GM21723 (cell line): ENCODE measurements around the gene KIF6.

Source experiments
- ATAC-seq: cut with Tn5 transposase; IDR thresholded peaks from one replicate; pipeline ENCODE4 v1.9.1; 2021; ENCODE audit warnings: mild to moderate bottlenecking, moderate library complexity; ENCODE audit not compliant: unreplicated experiment

KIF6 gene

GRCh38 chr6:39466631-39467030, 258.6 kb downstream of the KIF6 start:
- ATAC-seq = no peak

DNA sequence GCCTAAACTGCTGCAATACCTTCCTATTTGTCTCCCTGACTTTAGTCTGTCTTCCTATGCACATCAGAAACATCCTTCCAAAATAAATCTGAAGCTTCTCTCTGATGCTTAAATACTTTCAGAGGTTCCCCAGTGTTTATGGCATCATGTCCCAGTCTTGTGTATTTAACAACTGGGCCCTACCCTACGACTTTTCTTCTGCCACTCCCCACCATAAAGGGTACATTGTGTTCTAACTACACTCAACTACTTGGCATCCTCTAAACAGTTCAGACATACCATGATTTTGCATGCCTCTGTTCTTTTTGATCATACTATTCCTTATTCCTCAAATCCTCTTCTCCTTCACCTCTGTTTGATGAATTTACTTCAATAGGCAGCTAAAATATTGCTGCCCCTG, 259.7 kb downstream of the KIF6 start:
- no peak for ATAC-seq

- ATAC-seq = no peak
Observed at GRCh38 chr6:39464067-39464466, 261.1 kb downstream of the KIF6 start.

GRCh38 chr6:39453956-39454524, 271.2 kb downstream of the KIF6 start:
- ATAC-seq = no peak

DNA sequence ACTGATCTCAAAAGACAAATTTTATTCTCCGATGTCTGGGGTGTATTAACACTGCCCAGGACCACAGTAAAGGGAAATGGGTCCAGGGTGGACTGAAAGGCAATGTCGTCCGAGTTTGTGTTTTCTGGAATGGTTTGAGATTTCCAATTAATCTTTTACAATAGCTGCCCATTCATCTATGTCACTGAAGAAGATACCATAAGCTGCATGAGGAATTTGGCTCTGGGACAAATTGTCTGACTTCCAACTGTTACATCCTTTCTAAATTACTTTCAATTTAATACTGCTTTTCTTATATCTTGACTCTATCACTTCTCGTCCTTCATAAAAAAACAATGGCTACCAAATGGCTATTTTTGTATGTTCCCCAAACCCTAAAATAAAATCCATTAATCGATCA, 272.0 kb downstream of the KIF6 start:
- no peak for ATAC-seq

- ATAC-seq = no peak
Observed at GRCh38 chr6:39452306-39453145, 272.7 kb downstream of the KIF6 start.

DNA sequence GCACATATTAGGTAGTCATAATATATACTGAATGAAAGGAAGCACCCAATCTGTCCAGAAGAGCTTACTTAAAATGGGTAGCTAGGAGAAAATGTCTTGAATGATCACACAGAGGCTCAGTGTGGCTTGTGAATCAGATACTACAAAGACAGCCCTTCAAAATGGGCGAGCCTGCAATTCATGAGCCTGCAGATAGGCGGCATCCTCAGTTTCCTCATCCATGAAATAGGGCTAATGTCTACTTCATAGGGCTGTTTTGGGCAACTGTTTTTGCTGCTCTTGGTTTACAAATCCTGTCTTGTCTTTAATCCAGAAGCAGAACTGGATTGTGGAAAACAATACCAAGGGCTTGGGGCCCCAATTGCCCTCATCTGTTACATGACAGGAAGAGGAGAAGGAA, 273.4 kb downstream of the KIF6 start:
- no peak for ATAC-seq

- ATAC-seq = no peak
Observed at GRCh38 chr6:39449022-39449421, 276.2 kb downstream of the KIF6 start.

GRCh38 chr6:39446909-39447308, 278.3 kb downstream of the KIF6 start:
- ATAC-seq = no peak

- ATAC-seq = no peak
Observed at GRCh38 chr6:39445667-39446066, 279.5 kb downstream of the KIF6 start.

DNA sequence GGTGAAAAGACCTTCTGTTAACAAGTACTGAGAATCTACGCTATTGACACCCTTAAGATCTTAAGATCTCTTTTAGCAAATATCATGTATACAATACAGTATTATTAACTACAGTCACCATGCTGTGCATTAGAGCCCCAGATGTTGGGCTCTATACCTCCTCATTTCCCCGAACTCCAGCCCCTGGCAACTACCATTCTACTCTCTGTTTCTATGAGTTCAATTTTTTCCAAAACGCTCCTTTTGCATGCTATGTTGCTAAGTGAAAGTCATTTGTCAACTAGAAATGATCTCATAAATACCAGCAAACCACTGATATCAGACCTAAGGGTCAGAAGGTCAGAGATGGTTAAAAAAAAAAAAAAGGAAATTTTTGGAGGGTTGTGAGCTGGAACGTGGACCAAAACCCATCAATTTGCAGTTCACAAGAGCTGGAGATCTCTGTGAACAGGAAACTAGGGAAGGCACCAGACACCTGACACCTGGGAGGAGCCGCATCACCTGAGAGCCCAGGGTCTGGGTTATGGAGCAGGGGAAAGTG, 280.7 kb downstream of the KIF6 start:
- ATAC-seq = no peak

DNA sequence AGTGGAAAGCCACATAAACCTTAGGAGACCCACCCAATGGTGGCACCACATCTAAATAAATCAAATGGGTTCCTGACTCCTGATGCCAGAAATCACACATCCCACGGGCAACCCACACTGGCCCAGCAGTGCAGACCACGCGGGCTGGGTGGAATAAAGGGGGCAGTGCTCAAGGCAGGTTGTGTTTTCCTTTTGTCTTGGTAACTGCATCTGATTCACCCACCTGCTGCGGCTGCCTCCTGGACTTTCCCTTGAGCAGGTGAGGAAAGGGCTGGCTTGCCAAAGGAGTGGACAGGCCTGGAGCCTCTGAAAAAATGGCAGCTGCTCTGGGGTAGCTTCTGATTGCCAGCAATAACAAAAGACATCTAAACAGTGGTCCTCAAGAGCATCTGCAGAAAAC, 283.2 kb downstream of the KIF6 start:
- ATAC-seq = no peak

- ATAC-seq = no peak
Observed at GRCh38 chr6:39441301-39441700, 283.9 kb downstream of the KIF6 start.

DNA sequence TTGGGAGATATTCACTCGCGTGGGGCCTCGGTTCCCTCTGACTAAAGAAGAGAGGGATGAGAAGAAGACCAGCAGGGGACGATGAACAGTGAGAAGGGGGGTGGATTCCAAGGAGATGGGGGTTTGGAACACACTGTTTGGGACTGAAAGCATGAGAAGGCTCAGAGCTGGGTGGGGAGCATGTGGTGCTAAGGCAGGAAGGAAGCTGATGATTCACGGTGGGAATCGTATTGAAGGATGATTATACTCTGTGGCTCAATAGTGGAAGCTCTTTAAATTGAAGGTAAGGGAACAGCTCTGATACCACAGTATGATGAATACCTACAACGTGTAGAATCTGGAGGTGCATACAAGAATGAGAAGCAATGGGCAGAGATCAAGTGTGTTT, 285.2 kb downstream of the KIF6 start:
- no peak for ATAC-seq

DNA sequence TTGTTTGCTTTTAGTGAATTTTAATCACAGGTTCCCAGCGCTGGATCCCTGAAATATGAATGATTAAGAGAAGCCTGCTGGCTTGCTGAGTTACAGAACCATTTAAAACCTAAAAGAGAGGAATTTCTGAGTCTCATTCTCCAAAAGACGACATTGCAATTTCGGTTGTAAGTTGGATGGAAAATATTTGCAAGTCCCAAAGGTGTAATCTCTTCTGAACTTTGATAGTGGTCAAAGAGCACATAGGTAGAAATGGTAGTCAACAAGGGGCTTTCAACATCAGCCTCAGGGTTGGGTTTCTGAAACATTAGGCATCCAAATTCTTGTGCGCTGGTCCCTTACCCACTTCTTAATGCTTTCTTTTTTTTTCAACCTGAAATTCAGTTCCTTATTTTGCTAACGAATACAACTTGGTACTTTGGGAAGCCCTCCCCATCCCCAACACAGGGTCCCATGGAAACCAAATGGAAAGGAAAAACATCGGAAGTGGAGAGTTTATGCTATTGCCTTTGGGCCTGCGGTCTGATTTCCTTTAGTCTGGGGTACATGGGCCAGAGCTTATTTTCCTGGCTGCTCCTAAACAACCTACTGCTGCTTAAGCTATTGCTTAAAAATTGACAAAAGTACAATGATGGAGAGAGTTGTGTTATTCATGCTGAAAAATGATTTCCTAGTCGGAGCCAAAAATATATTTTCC, 285.7 kb downstream of the KIF6 start:
- ATAC-seq = no peak

- no peak for ATAC-seq
Observed at GRCh38 chr6:39433630-39434029, 291.6 kb downstream of the KIF6 start.

DNA sequence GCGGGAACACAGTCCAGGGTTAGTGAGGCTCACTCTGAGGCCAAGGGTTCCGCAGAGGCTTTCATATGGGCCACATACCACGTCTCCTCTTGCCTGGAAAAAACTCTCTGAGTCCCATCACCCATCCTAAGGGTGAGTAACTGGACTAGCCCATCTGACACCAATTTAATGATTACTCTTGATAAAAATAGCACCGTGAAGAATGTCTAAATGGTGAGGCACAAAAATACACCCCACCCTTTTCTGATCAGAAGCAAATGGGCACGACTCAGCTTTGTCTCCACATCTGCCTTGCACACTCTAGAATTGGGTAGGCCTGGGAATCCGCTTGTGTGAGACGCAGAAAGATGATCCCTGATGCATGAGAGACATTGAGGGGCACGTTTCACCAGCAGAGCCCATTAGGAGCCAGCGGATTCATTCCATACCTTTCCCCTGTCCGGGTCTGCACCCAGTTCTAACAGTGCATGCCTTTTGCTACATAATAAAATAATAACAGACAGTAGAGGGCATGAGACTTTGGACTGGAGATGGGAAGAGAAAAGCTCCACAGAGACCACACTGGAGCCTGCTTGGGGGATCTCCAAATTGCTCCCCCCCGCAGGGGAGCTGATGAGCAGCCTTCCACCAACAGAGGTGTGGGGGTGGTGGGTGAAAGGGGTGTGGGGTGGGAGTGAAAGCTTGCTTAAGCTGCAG, 292.7 kb downstream of the KIF6 start:
- ATAC-seq = no peak

DNA sequence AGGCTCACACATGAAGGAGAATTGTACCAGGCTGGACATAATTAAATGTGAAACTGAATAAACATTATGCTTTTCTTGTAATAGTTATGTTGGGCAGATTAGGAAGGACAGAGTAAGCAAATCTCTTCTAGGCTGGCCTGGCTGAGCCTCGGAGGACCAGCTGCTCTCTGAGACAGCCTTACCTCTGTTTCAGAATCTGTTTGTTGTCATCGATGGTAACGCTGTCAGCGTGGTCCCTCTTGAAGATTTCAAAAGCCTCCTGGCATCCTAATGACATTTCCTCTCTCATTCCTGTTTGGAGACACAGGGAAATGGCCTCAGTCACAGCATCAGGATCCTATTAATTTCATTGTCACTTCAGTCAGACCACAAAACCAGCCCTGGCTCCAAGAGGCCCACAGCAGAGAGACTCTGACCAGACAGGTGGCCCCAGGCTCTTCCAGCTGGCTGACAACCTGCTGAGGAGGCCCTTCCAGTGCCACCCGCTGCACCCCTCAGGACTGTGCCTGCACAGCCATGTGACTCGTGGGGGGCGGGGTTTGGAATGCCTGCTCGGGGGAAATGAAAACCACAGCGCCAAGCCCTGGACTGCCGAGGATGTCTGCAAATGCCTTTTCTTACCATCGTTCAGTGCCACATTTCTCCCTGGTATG, 294.2 kb downstream of the KIF6 start:
- no peak for ATAC-seq

DNA sequence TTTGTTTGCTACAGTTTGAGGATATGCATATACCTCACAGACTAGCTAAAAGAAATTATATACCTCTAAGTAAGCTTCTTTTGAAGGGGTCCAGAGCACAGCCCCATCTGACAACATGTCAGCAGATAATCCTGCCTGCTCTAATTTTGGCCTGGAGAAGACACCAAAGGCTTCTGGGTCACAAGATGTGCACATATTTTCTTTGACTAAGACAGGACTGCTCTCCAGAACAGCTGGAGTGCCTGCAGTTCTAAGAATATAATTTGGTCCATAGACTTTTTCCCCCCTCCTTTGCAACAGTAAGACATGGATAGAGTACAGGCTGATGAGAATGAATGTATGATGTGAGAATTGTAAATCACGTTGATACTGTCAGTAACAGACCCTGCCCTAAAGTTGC, 294.8 kb downstream of the KIF6 start:
- ATAC-seq = no peak

GRCh38 chr6:39428816-39429215, 296.4 kb downstream of the KIF6 start:
- ATAC-seq = no peak

- no peak for ATAC-seq
Observed at GRCh38 chr6:39428152-39428551, 297.1 kb downstream of the KIF6 start.
